ENCODE results near the gene PTGER3.
"Not testable (repeated sequence)": the region's sequence is repeated elsewhere in the genome, so short reads cannot be mapped to it uniquely, and the experiment has no call there.

PTGER3 gene

GRCh38 chr1:70945251-70945650 is 102.4 kb downstream of the PTGER3 start:
- DNase-seq = no peak

GRCh38 chr1:70941563-70941962 is 106.1 kb downstream of the PTGER3 start:
- no peak for DNase-seq

GRCh38 chr1:70940398-70940797 is 107.2 kb downstream of the PTGER3 start:
- not testable (repeated sequence) for DNase-seq

GRCh38 chr1:70934194-70934961 is 113.2 kb downstream of the PTGER3 start:
- no peak for DNase-seq

- DNase-seq = no peak
Measured at GRCh38 chr1:70930062-70930461, 117.6 kb downstream of the PTGER3 start.

GRCh38 chr1:70922196-70922595 is 125.4 kb downstream of the PTGER3 start:
- no peak for DNase-seq

Measured in DMS153 (cell line).